ENCODE results near the gene DXO. TPM values are rescaled to one million over a fixed set of nuclear protein-coding genes. Genes with fewer than 3 reads are reported as not detected.

The DXO gene
- total RNA-seq, 1 donor from 2014 or later, result 18.0 TPM

DNA sequence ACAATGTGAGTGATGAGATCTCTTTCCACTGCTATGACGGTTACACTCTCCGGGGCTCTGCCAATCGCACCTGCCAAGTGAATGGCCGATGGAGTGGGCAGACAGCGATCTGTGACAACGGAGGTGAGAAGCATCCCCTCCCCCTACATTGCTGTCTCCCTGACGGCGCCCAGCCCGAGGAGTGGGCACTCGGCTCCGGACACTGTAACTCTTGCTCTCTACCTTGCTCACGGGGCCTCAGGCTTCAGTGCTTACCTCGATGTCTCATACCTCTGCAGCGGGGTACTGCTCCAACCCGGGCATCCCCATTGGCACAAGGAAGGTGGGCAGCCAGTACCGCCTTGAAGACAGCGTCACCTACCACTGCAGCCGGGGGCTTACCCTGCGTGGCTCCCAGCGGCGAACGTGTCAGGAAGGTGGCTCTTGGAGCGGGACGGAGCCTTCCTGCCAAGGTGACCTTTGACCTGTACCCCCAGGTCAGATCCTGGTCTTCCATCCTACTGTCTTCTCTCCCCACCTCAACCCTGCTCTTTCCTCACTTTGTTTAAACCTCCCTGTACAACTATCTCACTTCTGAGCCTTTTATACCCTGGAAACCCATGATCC is 24.8 kb downstream of the DXO start:
- intact Hi-C loops (cut with DNase I), result no loop called here
- no peak for DNase-seq (ENCODE audit: low spot score in 2 of 2)

DNA sequence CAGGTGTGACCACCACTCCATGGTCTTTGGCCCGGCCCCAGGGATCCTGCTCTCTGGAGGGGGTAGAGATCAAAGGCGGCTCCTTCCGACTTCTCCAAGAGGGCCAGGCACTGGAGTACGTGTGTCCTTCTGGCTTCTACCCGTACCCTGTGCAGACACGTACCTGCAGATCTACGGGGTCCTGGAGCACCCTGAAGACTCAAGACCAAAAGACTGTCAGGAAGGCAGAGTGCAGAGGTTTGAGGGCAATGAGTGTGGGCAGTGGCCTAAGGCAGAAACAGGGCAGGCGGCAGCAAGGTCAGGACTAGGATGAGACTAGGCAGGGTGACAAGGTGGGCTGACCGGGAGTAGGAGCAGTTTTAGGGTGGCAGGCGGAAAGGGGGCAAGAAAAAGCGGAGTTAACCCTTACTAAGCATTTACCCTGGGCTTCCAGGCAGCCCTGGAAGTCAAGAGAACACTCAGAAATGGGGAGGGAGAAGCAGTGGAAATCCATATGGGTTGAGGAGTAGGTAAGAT is 25.5 kb downstream of the DXO start:
- peak overlapping the region in 1 of 2 donors; percentile 59 for H3K4me3 ChIP-seq
- H3K4me1 ChIP-seq, result peaks cover 3 to 16% of the 10 kb centered on the region in 2 donors
- no peaks in the 10 kb centered on the region for H3K27me3 ChIP-seq
- H3K27ac ChIP-seq, result peak overlapping the region; percentile 91 to 93
- H3K36me3 ChIP-seq, result peaks cover 0 to 3% of the 10 kb centered on the region in 2 donors
- DNase-seq (ENCODE audit: low spot score in 2 of 2), result no peak
- intact Hi-C loops (cut with DNase I), result no loop called here
- H3K9me3 ChIP-seq, result no peaks in the 10 kb centered on the region
- TF ChIP-seq, protein P1, sequence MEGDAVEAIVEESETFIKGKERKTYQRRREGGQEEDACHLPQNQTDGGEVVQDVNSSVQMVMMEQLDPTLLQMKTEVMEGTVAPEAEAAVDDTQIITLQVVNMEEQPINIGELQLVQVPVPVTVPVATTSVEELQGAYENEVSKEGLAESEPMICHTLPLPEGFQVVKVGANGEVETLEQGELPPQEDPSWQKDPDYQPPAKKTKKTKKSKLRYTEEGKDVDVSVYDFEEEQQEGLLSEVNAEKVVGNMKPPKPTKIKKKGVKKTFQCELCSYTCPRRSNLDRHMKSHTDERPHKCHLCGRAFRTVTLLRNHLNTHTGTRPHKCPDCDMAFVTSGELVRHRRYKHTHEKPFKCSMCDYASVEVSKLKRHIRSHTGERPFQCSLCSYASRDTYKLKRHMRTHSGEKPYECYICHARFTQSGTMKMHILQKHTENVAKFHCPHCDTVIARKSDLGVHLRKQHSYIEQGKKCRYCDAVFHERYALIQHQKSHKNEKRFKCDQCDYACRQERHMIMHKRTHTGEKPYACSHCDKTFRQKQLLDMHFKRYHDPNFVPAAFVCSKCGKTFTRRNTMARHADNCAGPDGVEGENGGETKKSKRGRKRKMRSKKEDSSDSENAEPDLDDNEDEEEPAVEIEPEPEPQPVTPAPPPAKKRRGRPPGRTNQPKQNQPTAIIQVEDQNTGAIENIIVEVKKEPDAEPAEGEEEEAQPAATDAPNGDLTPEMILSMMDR (IDR thresholded peaks at IDR 0.05), result no peak

More for the DNA sequence above, 24.8 kb downstream of the DXO start:
- Histone ChIP-seq H3K27me3 (no peaks in the 10 kb centered on the region), H3K4me1 (peaks cover 3 to 16% of the 10 kb centered on the region in 2 donors), H3K36me3 (peaks cover 0 to 10% of the 10 kb centered on the region in 2 donors), H3K9me3 (no peaks in the 10 kb centered on the region), H3K4me3 (no peak overlapping the region), H3K27ac (peak overlapping the region in 1 of 2 donors; percentile 91)
- TF ChIP-seq, protein P1 (IDR thresholded peaks at IDR 0.05), result no peak

DNA sequence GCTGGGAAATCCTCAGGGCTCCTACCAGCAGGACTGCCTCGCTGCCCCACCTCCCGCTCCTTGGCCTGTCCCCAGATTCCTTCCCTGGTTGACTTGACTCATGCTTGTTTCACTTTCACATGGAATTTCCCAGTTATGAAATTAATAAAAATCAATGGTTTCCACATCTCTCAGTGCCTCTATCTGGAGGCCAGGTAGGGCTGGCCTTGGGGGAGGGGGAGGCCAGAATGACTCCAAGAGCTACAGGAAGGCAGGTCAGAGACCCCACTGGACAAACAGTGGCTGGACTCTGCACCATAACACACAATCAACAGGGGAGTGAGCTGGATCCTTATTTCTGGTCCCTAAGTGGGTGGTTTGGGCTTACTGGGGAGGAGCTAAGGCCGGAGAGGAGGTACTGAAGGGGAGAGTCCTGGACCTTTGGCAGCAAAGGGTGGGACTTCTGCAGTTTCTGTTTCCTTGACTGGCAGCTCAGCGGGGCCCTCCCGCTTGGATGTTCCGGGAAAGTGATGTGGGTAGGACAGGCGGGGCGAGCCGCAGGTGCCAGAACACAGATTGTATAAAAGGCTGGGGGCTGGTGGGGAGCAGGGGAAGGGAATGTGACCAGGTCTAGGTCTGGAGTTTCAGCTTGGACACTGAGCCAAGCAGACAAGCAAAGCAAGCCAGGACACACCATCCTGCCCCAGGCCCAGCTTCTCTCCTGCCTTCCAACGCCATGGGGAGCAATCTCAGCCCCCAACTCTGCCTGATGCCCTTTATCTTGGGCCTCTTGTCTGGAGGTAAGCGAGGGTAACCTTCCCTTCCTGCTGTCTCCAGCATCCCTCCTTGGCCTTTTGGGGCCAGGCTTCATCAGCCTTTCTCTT is 26.2 kb downstream of the DXO start, which contains the start of gene CFB:
CFB (plus strand) TSS at position 589 of the 863 bp plus-strand sequence; CDS start at position 716, 127 bp downstream.
- peaks cover 3 to 16% of the 10 kb centered on the region in 2 donors for H3K4me1 ChIP-seq
- H3K9me3 ChIP-seq, result no peaks in the 10 kb centered on the region
- H3K27ac ChIP-seq, result peak within 1 kb of the TSS; percentile 91 to 93
- TF ChIP-seq, protein P1 (IDR thresholded peaks at IDR 0.05), result no peak
- H3K4me3 ChIP-seq, result peak within 1 kb of the TSS; percentile 28 to 59
- H3K36me3 ChIP-seq, result no peaks in the 10 kb centered on the region
- peak; percentile 75 to 94 for DNase-seq (ENCODE audit: low spot score in 2 of 2)
- intact Hi-C loops (cut with DNase I), result loop anchor here (1.0 to 2.0 kb wide), 2 partner anchors 43 to 216 kb away; partner anchors contain the start of genes DDAH2 and ZBTB12
- no peaks in the 10 kb centered on the region for H3K27me3 ChIP-seq

DNA sequence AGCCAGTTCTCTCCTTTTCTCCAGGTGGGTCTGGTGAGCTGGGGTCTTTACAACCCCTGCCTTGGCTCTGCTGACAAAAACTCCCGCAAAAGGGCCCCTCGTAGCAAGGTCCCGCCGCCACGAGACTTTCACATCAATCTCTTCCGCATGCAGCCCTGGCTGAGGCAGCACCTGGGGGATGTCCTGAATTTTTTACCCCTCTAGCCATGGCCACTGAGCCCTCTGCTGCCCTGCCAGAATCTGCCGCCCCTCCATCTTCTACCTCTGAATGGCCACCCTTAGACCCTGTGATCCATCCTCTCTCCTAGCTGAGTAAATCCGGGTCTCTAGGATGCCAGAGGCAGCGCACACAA is 26.8 kb downstream of the DXO start:
- Histone ChIP-seq H3K4me3 (peak overlapping the region; percentile 28 to 59), H3K27ac (peak overlapping the region; percentile 91 to 93), H3K9me3 (no peaks in the 10 kb centered on the region), H3K36me3 (no peaks in the 10 kb centered on the region), H3K27me3 (no peaks in the 10 kb centered on the region), H3K4me1 (peaks cover 3 to 16% of the 10 kb centered on the region in 2 donors)
- intact Hi-C loops (cut with DNase I), result loop anchor here (1.0 to 2.0 kb wide), 2 partner anchors 42 to 216 kb away; partner anchors contain the start of genes DDAH2 and ZBTB12
- TF ChIP-seq, protein P1 (IDR thresholded peaks at IDR 0.05), result no peak
- no peak for DNase-seq (ENCODE audit: low spot score in 2 of 2)

DNA sequence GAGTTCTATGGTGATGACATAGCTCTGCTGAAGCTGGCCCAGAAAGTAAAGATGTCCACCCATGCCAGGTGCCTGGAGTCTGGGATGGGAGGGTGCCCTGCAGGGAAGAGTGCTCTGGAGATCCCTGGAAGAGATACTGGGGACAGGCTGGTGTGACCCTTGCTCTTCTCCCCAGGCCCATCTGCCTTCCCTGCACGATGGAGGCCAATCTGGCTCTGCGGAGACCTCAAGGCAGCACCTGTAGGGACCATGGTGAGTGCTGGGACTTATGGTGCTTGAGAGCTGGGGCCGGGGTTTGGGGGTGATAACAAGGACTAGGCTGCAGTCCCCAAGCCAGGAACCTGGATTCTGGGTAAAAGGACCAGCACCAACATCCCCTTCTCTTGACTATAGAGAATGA is 28.2 kb downstream of the DXO start:
- intact Hi-C loops (cut with DNase I), result loop anchor here (2.0 kb wide), 1 partner anchor 41 kb away; the partner anchor contains the start of gene ZBTB12
- no peaks in the 10 kb centered on the region for H3K27me3 ChIP-seq
- no peaks in the 10 kb centered on the region for H3K9me3 ChIP-seq
- H3K36me3 ChIP-seq, result no peaks in the 10 kb centered on the region
- no peak for DNase-seq (ENCODE audit: low spot score in 2 of 2)
- H3K27ac ChIP-seq, result no peak overlapping the region
- peaks cover 3 to 16% of the 10 kb centered on the region in 2 donors for H3K4me1 ChIP-seq
- H3K4me3 ChIP-seq, result no peak overlapping the region
- TF ChIP-seq, protein P1 (IDR thresholded peaks at IDR 0.05), result no peak

Measured in ascending aorta (tissue), 2 donors.